HCT116 (cell line): Measurements from ENCODE around the gene SERPINB12. TPM values are rescaled to one million over a fixed set of nuclear protein-coding genes. Genes with fewer than 3 reads are reported as not detected.

Source experiments
- ATAC-seq: fragments of 200-7000 bp; cut with Tn5 transposase; 2 replicates; pipeline ENCODE4 v1.9.1; 2020; ENCODE audit warnings: mild to moderate bottlenecking, moderate library complexity
- BruUV-seq: library from RNA; stranded (reverse); fragments of 400-500 nt; replicated peaks from 2 replicates; lab custom pipeline; 2021; lab: Mats Ljungman, UMichigan
- CTCF ChIA-PET: fragments of 300-600 bp; sonication (Branson Sonifier 250); formaldehyde crosslinking; loops from one replicate; lab custom pipeline; 2021; ENCODE audit warnings: antibody characterized with exemption; lab: Charles Lee
- POLR2A ChIA-PET: fragments of 300-600, 350-600 bp; sonication (Branson Sonifier 250); formaldehyde crosslinking; loops from one replicate; lab custom pipeline; 2021; ENCODE audit warnings: antibody characterized with exemption; lab: Charles Lee
- RAD21 ChIA-PET, 2 experiments: fragments of 300-600 bp; sonication (Branson Sonifier 250); formaldehyde crosslinking; loops; one replicate each; lab custom pipeline; 2023; ENCODE audit warnings: low total read pairs in 2 of 2; ENCODE audit not compliant: uncharacterized antibody in 2 of 2, unreplicated experiment in 2 of 2, low non-redundant PET in 1 of 2; lab: Charles Lee
- DNase-seq: peaks from one replicate; pipeline ENCODE4 v3.0.0-alpha.2; 2010; ENCODE audit warnings: low read depth, low spot score
- H2AFZ ChIP-seq: fragments of 200-600 bp; shearing (Covaris generic), sonication (generic); 2 replicates; pipeline ENCODE4 v1.6.1; 2017; ENCODE audit warnings: low read depth, mixed run types, mixed read lengths, antibody characterized with exemption, low read length; ENCODE audit not compliant: poor library complexity, severe bottlenecking
- H3K27ac ChIP-seq: 2 replicates; pipeline ENCODE4 v1.5.1; 2012; ENCODE audit warnings: low read depth, low read length
- H3K27me3 ChIP-seq: fragments of 200-600 bp; sonication (generic); 2 replicates; pipeline ENCODE4 v1.6.1; 2016; ENCODE audit warnings: mixed run types, low read length, mixed read lengths; ENCODE audit not compliant: insufficient read depth
- H3K36me3 ChIP-seq, 2 experiments: fragments of 200-500 bp in 1 of 2; fragments of 200-600 bp in 1 of 2; sonication (Bioruptor generic) in 1 of 2; sonication (generic) in 1 of 2; 2 replicates each; pipeline versions ENCODE4 v1.5.1 to v1.6.1; 2014 to 2016; ENCODE audit warnings: low read length in 2 of 2, inconsistent platforms in 1 of 2, mixed read lengths in 1 of 2, mixed run types in 1 of 2; ENCODE audit not compliant: insufficient read depth in 2 of 2, control insufficient read depth in 1 of 2
- H3K4me1 ChIP-seq, 2 experiments: fragments of 200-600 bp in 1 of 2; sonication (generic) in 1 of 2; 2 replicates each; pipeline versions ENCODE4 v1.5.1 to v1.6.1; 2012 to 2017; ENCODE audit warnings: low read length in 2 of 2, inconsistent platforms in 1 of 2, mild to moderate bottlenecking in 1 of 2, mixed read lengths in 1 of 2, mixed run types in 1 of 2, moderate library complexity in 1 of 2; ENCODE audit not compliant: insufficient read depth in 2 of 2, control insufficient read depth in 1 of 2
- H3K4me2 ChIP-seq: fragments of 200-600 bp; sonication (generic); 2 replicates; pipeline ENCODE4 v1.6.1; 2017; ENCODE audit warnings: mixed run types, low read length, mixed read lengths
- H3K4me3 ChIP-seq, 2 experiments: fragments of 200-600 bp in 1 of 2; sonication (generic) in 1 of 2; replicated peaks in 1 of 2; 2 replicates each; pipeline ENCODE4 v1.5.1; 2011 to 2016; ENCODE audit warnings: low read length in 2 of 2, control low read depth in 1 of 2, low read depth in 1 of 2, mild to moderate bottlenecking in 1 of 2, mixed read lengths in 1 of 2, mixed run types in 1 of 2
- H3K79me2 ChIP-seq: fragments of 200-600 bp; sonication (generic); 2 replicates; pipeline ENCODE4 v1.6.1; 2017; ENCODE audit warnings: mild to moderate bottlenecking, mixed run types, low read length, moderate library complexity, mixed read lengths; ENCODE audit not compliant: insufficient read depth
- H3K9ac ChIP-seq: fragments of 200-600 bp; sonication (generic); 2 replicates; pipeline ENCODE4 v1.6.1; 2016; ENCODE audit warnings: low read length, mixed read lengths
- H3K9me2 ChIP-seq: fragments of 200-600 bp; sonication (generic), shearing (Covaris generic); 2 replicates; pipeline ENCODE4 v1.6.1; 2017; ENCODE audit warnings: mixed run types, mild to moderate bottlenecking, moderate library complexity; ENCODE audit not compliant: insufficient read depth
- H3K9me3 ChIP-seq, 2 experiments: fragments of 200-500 bp in 1 of 2; fragments of 200-600 bp in 1 of 2; sonication (Bioruptor generic) in 1 of 2; sonication (generic) in 1 of 2; 2 replicates each; pipeline ENCODE4 v1.6.1; 2014 to 2017; ENCODE audit warnings: low read length in 2 of 2, mixed read lengths in 2 of 2, inconsistent platforms in 1 of 2, low read depth in 1 of 2, mild to moderate bottlenecking in 1 of 2, mixed run types in 1 of 2, moderate library complexity in 1 of 2; ENCODE audit not compliant: control insufficient read depth in 1 of 2, insufficient read depth in 1 of 2
- H4K20me1 ChIP-seq: fragments of 200-600 bp; sonication (generic), shearing (Covaris generic); 2 replicates; pipeline ENCODE4 v1.6.1; 2017; ENCODE audit warnings: mixed run types, mild to moderate bottlenecking, moderate library complexity; ENCODE audit not compliant: insufficient read depth
- CBX3 ChIP-seq: IDR thresholded peaks from 2 replicates; pipeline ENCODE4 v1.6.1; 2012; ENCODE audit warnings: low read depth
- CEBPB ChIP-seq: IDR thresholded peaks from 2 replicates; pipeline ENCODE4 v1.6.1; 2012; ENCODE audit warnings: low read depth
- CTCF ChIP-seq, 3 experiments: fragments of 200-600 bp in 1 of 3; sonication (generic) in 1 of 3; IDR thresholded peaks in 2 of 3; conservative IDR thresholded peaks in 1 of 3; 2 replicates each; pipeline ENCODE4 v1.5.1; 2012 to 2017; ENCODE audit warnings: low read depth in 2 of 3, low read length in 2 of 3, antibody characterized with exemption in 1 of 3, borderline replicate concordance in 1 of 3, control low read depth in 1 of 3, mild to moderate bottlenecking in 1 of 3, mixed read lengths in 1 of 3, mixed run types in 1 of 3, moderate library complexity in 1 of 3; ENCODE audit not compliant: insufficient read depth in 1 of 3
- EGR1 ChIP-seq: IDR thresholded peaks from 2 replicates; pipeline ENCODE4 v1.6.1; 2012; ENCODE audit warnings: low read depth
- EZH2 ChIP-seq: fragments of 200-600 bp; sonication (generic); IDR thresholded peaks from 2 replicates; pipeline ENCODE4 v1.6.1; 2017; ENCODE audit warnings: antibody characterized with exemption, mixed run types
- EZH2phosphoT487 ChIP-seq: fragments of 200-600 bp; IDR thresholded peaks from 2 replicates; pipeline ENCODE4 v1.6.1; 2018; ENCODE audit warnings: antibody characterized with exemption, borderline replicate concordance
- FOSL1 ChIP-seq: IDR thresholded peaks from 2 replicates; pipeline ENCODE4 v1.6.1; 2012; ENCODE audit warnings: low read depth
- JUND ChIP-seq: IDR thresholded peaks from 2 replicates; pipeline ENCODE4 v1.6.1; 2012
- POLR2A ChIP-seq: IDR thresholded peaks from 2 replicates; pipeline ENCODE4 v1.7.0; 2011; ENCODE audit warnings: borderline replicate concordance; ENCODE audit not compliant: insufficient read depth, insufficient read length; ENCODE audit errors: extremely low read depth
- POLR2AphosphoS5 ChIP-seq: IDR thresholded peaks from 2 replicates; pipeline ENCODE4 v1.6.1; 2011; ENCODE audit warnings: mild to moderate bottlenecking, low read depth, low read length, moderate library complexity
- RAD21 ChIP-seq: IDR thresholded peaks from 2 replicates; pipeline ENCODE4 v1.6.1; 2012; ENCODE audit warnings: low read depth, mild to moderate bottlenecking
- REST ChIP-seq: IDR thresholded peaks from 2 replicates; pipeline ENCODE4 v1.6.1; 2012; ENCODE audit warnings: low read depth
- SIN3A ChIP-seq: IDR thresholded peaks from 2 replicates; pipeline ENCODE4 v1.6.1; 2012; ENCODE audit warnings: low read depth
- SRF ChIP-seq: IDR thresholded peaks from 2 replicates; pipeline ENCODE4 v1.6.1; 2012; ENCODE audit warnings: low read depth
- TCF7L2 ChIP-seq: IDR thresholded peaks from 2 replicates; pipeline ENCODE4 v1.7.0; 2011; ENCODE audit warnings: borderline replicate concordance, inconsistent platforms; ENCODE audit not compliant: insufficient read depth, insufficient read length; ENCODE audit errors: extremely low read depth
- YY1 ChIP-seq: IDR thresholded peaks from 2 replicates; pipeline ENCODE4 v1.6.1; 2011; ENCODE audit warnings: low read length, low read depth, moderate library complexity, mild to moderate bottlenecking; ENCODE audit not compliant: insufficient replicate concordance; ENCODE audit errors: extremely low read depth
- ZFX ChIP-seq: fragments of 450-650 bp; IDR thresholded peaks from 2 replicates; pipeline ENCODE4 v1.6.1; 2017
- ZNF274 ChIP-seq: fragments of 200-500 bp; sonication (Bioruptor generic); IDR thresholded peaks from 2 replicates; pipeline ENCODE4 v1.6.1; 2014; ENCODE audit warnings: mild to moderate bottlenecking, low read depth, low read length, inconsistent platforms
- intact Hi-C: fragments of 100-400 bp; cut with micrococcal nuclease; formaldehyde crosslinking; loops from 2 replicates; pipeline ENCODE4 v1.10.0; 2022
- total RNA-seq: library from RNA; stranded (reverse); gene quantifications from one replicate; pipeline ENCODE4 v1.2.1, GENCODE V29; 2021; ENCODE audit not compliant: unreplicated experiment

SERPINB12 gene
- total RNA-seq, 1 experiment from 2014 or later, result not detected

- Histone ChIP-seq H3K27ac (no peak overlapping the region), H3K36me3 (no peaks in the 10 kb centered on the region), H2AFZ (no peak overlapping the region), H3K79me2 (no peaks in the 10 kb centered on the region), H3K27me3 (no peaks in the 10 kb centered on the region), H3K4me2 (no peak overlapping the region), H3K9ac (no peak overlapping the region), H3K4me3 (no peak overlapping the region), H3K9me3 (no peaks in the 10 kb centered on the region), H3K4me1 (no peaks in the 10 kb centered on the region), H3K9me2 (no peaks in the 10 kb centered on the region), H4K20me1 (no peaks in the 10 kb centered on the region)
- POLR2A ChIA-PET, result no interaction called here
- no TSS peak for BruUV-seq
- CTCF ChIA-PET, result no interaction called here
- DNase-seq (no peak), ATAC-seq (no peak)
- TF ChIP-seq YY1 (no peak), SRF (no peak)
- intact Hi-C loops, result no loop called here
- RAD21 ChIA-PET, result no interaction called here
Measured at GRCh38 chr18:63562284-63562683, 20.1 kb downstream of the SERPINB12 start.

- H3K9ac ChIP-seq, result no peak overlapping the region
- no peak for ATAC-seq
- intact Hi-C loops, result no loop called here
- no peaks in the 10 kb centered on the region for H3K4me1 ChIP-seq
- H3K27ac ChIP-seq, result no peak overlapping the region
- no peaks in the 10 kb centered on the region for H3K9me2 ChIP-seq
- no peaks in the 10 kb centered on the region for H3K79me2 ChIP-seq
- H4K20me1 ChIP-seq, result no peaks in the 10 kb centered on the region
- H3K36me3 ChIP-seq, result no peaks in the 10 kb centered on the region
- no peak overlapping the region for H3K4me3 ChIP-seq
- no peaks in the 10 kb centered on the region for H3K27me3 ChIP-seq
- ChIA-PET CTCF (interaction anchor here (1.5 kb wide), 1 partner anchor 14 kb away, joined by 4 read pairs; no protein-coding TSS in a partner anchor), RAD21 (no interaction called here), POLR2A (no interaction called here)
- DNase-seq, result no peak
- no peak overlapping the region for H3K4me2 ChIP-seq
- H2AFZ ChIP-seq, result no peak overlapping the region
- BruUV-seq, result no TSS peak
- no peaks in the 10 kb centered on the region for H3K9me3 ChIP-seq
- TF ChIP-seq EZH2phosphoT487, result no peak
- TF ChIP-seq CEBPB, result no peak
- no peak for TF ChIP-seq ZNF274
- no peak for TF ChIP-seq SIN3A
- no peak for TF ChIP-seq POLR2A
- no peak for TF ChIP-seq TCF7L2
- TF ChIP-seq RAD21, result no peak
- no peak for TF ChIP-seq JUND
- TF ChIP-seq CBX3, result no peak
- TF ChIP-seq POLR2AphosphoS5, result no peak
- no peak for TF ChIP-seq ZFX
- no peak for TF ChIP-seq EGR1
- TF ChIP-seq FOSL1, result no peak
- no peak for TF ChIP-seq CTCF (IDR thresholded peaks at IDR 0.05 in 2 of 3, conservative IDR thresholded peaks at IDR 0.05 in 1 of 3; ENCODE audit: borderline replicate concordance in 1 of 3, insufficient read depth in 1 of 3, low read depth in 2 of 3, low read length in 2 of 3)
- TF ChIP-seq EZH2, result no peak
- no peak for TF ChIP-seq SRF
- no peak for TF ChIP-seq REST
- no peak for TF ChIP-seq YY1
Measured at GRCh38 chr18:63564021-63564420, 21.9 kb downstream of the SERPINB12 start.
